Adrenal gland (tissue), 12 donors: ENCODE results near the gene ADCY5. TPM values are rescaled to one million over a fixed set of nuclear protein-coding genes. Genes with fewer than 3 reads are reported as not detected.

ENCODE experiments used
- DNase-seq, 7 donors: peaks; one replicate each; pipeline ENCODE4 v3.0.0-alpha.2; 2019 to 2020
- H3K27ac ChIP-seq, 5 donors: fragments of 200-600 bp; sonication (generic) in 4 of 5; 1 replicate in 3 of 5; 2 replicates in 2 of 5; pipeline versions ENCODE4 v1.5.1 to v1.8.0; 2016 to 2020; ENCODE audit warnings: mild to moderate bottlenecking in 1 of 5
- H3K27me3 ChIP-seq: fragments of 200-600 bp; 2 replicates; pipeline ENCODE4 v1.8.0; 2021
- H3K36me3 ChIP-seq, 2 donors: fragments of 200-600 bp; replicated peaks in 1 of 2; 1 replicate in 1 of 2; 2 replicates in 1 of 2; pipeline versions ENCODE4 v1.5.1 to v1.8.0; 2018 to 2022
- H3K4me1 ChIP-seq, 2 donors: fragments of 200-600 bp; replicated peaks in 1 of 2; 1 replicate in 1 of 2; 2 replicates in 1 of 2; pipeline versions ENCODE4 v1.5.1 to v1.8.0; 2018 to 2021
- H3K4me3 ChIP-seq, 4 donors: fragments of 200-600 bp; sonication (generic) in 3 of 4; one replicate each; pipeline ENCODE4 v1.5.1; 2016 to 2018
- H3K9me3 ChIP-seq, 3 donors: fragments of 200-600 bp; sonication (generic) in 1 of 3; replicated peaks in 1 of 3; 1 replicate in 2 of 3; 2 replicates in 1 of 3; pipeline versions ENCODE4 v1.5.1 to v1.8.0; 2016 to 2021
- CTCF ChIP-seq, 6 experiments: fragments of 450-650 bp in 4 of 6; fragments of 200-600 bp in 2 of 6; sonication (generic) in 1 of 6; IDR thresholded peaks; 1 replicate in 5 of 6; 2 replicates in 1 of 6; pipeline versions ENCODE4 v1.5.1 to v1.8.0; 2016 to 2021; ENCODE audit warnings: antibody characterized with exemption in 6 of 6, mild to moderate bottlenecking in 2 of 6, moderate library complexity in 1 of 6
- POLR2A ChIP-seq, 2 donors: fragments of 450-650 bp; IDR thresholded peaks; one replicate each; pipeline ENCODE4 v1.6.1; 2017; ENCODE audit warnings: antibody characterized with exemption in 2 of 2, mild to moderate bottlenecking in 2 of 2, moderate library complexity in 1 of 2
- WGBS, 4 donors: extraction: QIAGEN DNeasy Blood & Tissue Kit in 2 of 4; methylation state at CpG; one replicate each; pipeline versions ENCODE4 v1.1.5 to v1.1.7; 2013 to 2017; 5-methylcytosine and 5-hydroxymethylcytosine counted together
- intact Hi-C, 2 donors: fragments of 100-400 bp; cut with DNase I; formaldehyde crosslinking; loops; one replicate each; pipeline versions ENCODE4 v1.14.1 to v1.15.0; 2022 to 2023
- polyA plus RNA-seq, 3 donors: library from polyadenylated mRNA; stranded (reverse); fragments of 200-250 nt in 2 of 3; fragments of 350-450 nt in 1 of 3; fragmentation: Illumina TruSeq in 1 of 3; extraction: RNeasy Lipid Tissue Mini Kit (QIAGEN cat#74804) in 1 of 3; gene quantifications; one replicate each; pipeline ENCODE4 v1.2.3, GENCODE V29; 2013 to 2014
- total RNA-seq, 9 donors: library from RNA; depleted of rRNA in 4 of 9; stranded (reverse); fragments of >200 nt in 4 of 9; fragments of 120-200 nt in 1 of 9; fragmentation: NEBNext Ultra II Directional in 1 of 9; extraction: Animal tissue kit (Norgen Biotek cat#: 25700) in 1 of 9; gene quantifications; one replicate each; pipeline versions ENCODE4 v1.1.0 to v1.2.4, GENCODE V29; 2013 to 2023
- donor health status: healthy with polysubstance abuse.
- donor health status: Bipolar disorder and iron deficiency.
- donor health status: DM: yes; HTN: yes; CAD: no.
- donor health status: DM: no; HTN: no; CAD: no.
- donor health status: DM: no; HTN: no; CAD: no.
- donor health status: DM: yes; HTN: yes; CAD: no.

The ADCY5 gene
- total and polyA plus RNA-seq, 12 donors = 1.2 to 12.4 (median 4.4) TPM

- no peak overlapping the region for H3K4me3 ChIP-seq
- WGBS, 4 donors = 76 to 84% (median 82%) methylated on average over 9 of the region's 9 CpGs
- no peaks in the 10 kb centered on the region for H3K36me3 ChIP-seq
- H3K27me3 ChIP-seq = no peaks in the 10 kb centered on the region
- intact Hi-C loops = no loop called here
- no peak for TF ChIP-seq CTCF (IDR thresholded peaks at IDR 0.05)
- no peak for TF ChIP-seq POLR2A (IDR thresholded peaks at IDR 0.05)
- no peaks in the 10 kb centered on the region for H3K4me1 ChIP-seq
- H3K27ac ChIP-seq = no peak overlapping the region
- DNase-seq = no peak
- no peaks in the 10 kb centered on the region for H3K9me3 ChIP-seq
Observed at GRCh38 chr3:123439806-123440580, 8.9 kb downstream of the ADCY5 start.

GRCh38 chr3:123432832-123433523 lies 15.9 kb downstream of the ADCY5 start:
- 76 to 83% (median 79%) methylated on average over 6 of the region's 6 CpGs for WGBS, 4 donors
- intact Hi-C loops = no loop called here
- no peak overlapping the region for H3K4me3 ChIP-seq

GRCh38 chr3:123431658-123432324 lies 17.1 kb downstream of the ADCY5 start:
- H3K27ac ChIP-seq = no peak overlapping the region
- DNase-seq = no peak
- no peaks in the 10 kb centered on the region for H3K4me1 ChIP-seq

More at GRCh38 chr3:123432832-123433523, 15.9 kb downstream of the ADCY5 start:
- no peaks in the 10 kb centered on the region for H3K9me3 ChIP-seq
- no peaks in the 10 kb centered on the region for H3K4me1 ChIP-seq
- no peaks in the 10 kb centered on the region for H3K36me3 ChIP-seq
- H3K27ac ChIP-seq = peak overlapping the region in 1 of 5 donors; percentile 49
- no peaks in the 10 kb centered on the region for H3K27me3 ChIP-seq
- no peak for DNase-seq
- no peak for TF ChIP-seq POLR2A (IDR thresholded peaks at IDR 0.05)
- no peak for TF ChIP-seq CTCF (IDR thresholded peaks at IDR 0.05)

More at GRCh38 chr3:123431658-123432324, 17.1 kb downstream of the ADCY5 start:
- TF ChIP-seq POLR2A (IDR thresholded peaks at IDR 0.05) (no peak), CTCF (IDR thresholded peaks at IDR 0.05) (no peak)
- no peak overlapping the region for H3K4me3 ChIP-seq
- intact Hi-C loops = no loop called here
- no peaks in the 10 kb centered on the region for H3K9me3 ChIP-seq
- H3K27me3 ChIP-seq = no peaks in the 10 kb centered on the region
- no peaks in the 10 kb centered on the region for H3K36me3 ChIP-seq
- WGBS, 4 donors = 74 to 78% (median 75%) methylated on average over 10 of the region's 10 CpGs
